GM12873 (cell line): ENCODE data around the gene LAMA5.

ENCODE experiments used
- TF ChIP-seq, protein P1 (sequence below): IDR thresholded peaks from 2 replicates; pipeline ENCODE4 v1.5.1; 2012; ENCODE audit warnings: low read depth, mild to moderate bottlenecking, moderate library complexity, low read length, control low read depth; ENCODE audit not compliant: insufficient read depth; ENCODE audit errors: missing control alignments

Gene LAMA5

DNA sequence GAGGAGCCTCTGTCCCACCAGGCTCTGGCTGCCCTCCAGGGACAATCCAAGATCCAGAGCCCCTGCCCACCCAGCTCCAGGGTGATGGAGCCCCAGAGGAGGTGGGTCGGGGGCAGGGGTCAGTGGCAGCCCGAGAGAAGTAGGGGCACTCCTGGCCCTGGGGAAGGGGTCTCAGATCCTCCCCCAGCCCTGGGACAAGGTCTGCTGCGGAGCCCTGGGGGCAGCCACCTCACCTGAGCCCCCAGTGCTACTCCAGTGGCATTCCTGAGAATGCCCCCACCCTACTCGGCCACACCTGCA, 2.7 kb upstream of the LAMA5 start:
- TF ChIP-seq, protein P1, sequence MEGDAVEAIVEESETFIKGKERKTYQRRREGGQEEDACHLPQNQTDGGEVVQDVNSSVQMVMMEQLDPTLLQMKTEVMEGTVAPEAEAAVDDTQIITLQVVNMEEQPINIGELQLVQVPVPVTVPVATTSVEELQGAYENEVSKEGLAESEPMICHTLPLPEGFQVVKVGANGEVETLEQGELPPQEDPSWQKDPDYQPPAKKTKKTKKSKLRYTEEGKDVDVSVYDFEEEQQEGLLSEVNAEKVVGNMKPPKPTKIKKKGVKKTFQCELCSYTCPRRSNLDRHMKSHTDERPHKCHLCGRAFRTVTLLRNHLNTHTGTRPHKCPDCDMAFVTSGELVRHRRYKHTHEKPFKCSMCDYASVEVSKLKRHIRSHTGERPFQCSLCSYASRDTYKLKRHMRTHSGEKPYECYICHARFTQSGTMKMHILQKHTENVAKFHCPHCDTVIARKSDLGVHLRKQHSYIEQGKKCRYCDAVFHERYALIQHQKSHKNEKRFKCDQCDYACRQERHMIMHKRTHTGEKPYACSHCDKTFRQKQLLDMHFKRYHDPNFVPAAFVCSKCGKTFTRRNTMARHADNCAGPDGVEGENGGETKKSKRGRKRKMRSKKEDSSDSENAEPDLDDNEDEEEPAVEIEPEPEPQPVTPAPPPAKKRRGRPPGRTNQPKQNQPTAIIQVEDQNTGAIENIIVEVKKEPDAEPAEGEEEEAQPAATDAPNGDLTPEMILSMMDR: no peak

DNA sequence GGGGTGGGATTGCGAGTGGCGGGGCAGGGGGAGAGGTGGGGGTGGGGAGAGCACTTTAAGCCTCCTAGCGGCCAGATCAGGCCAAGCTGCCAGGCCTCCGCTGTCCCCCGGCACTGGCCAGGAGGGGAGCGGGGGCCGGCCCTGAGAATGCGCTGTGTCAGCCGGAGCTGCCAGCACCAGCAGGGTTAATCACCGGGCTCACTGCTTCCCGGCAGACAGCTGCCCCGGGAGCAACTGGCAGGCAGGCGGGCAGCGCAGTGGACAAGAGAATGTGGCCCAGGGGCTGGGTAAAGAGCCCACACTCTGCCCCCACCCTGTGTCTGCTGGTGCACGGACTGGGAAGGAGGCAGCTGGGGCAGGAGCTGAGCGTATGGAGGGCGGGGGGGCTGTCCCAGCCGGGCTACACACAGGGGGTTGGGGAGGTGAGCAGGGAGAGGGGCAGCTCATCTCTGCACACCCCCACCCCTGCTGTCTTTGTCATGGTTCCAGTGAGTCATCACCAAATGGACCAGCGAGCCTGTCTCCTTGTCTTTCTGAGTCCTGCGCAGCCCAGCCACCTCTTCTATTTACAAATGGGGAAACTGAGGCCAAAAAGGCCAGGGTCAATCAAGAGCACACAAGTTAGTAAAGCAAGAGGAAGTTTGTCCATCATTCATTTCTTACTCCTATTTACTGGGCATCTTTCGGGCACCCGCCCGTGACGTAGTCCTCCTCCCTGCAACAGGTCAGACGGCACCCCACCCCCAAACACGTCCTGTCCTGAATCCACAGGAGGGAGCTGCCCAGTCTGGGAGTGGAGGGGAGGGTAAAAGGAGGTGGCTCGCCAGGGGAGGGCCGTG, 2.1 kb upstream of the LAMA5 start:
- TF ChIP-seq, protein P1: peak; percentile 36

DNA sequence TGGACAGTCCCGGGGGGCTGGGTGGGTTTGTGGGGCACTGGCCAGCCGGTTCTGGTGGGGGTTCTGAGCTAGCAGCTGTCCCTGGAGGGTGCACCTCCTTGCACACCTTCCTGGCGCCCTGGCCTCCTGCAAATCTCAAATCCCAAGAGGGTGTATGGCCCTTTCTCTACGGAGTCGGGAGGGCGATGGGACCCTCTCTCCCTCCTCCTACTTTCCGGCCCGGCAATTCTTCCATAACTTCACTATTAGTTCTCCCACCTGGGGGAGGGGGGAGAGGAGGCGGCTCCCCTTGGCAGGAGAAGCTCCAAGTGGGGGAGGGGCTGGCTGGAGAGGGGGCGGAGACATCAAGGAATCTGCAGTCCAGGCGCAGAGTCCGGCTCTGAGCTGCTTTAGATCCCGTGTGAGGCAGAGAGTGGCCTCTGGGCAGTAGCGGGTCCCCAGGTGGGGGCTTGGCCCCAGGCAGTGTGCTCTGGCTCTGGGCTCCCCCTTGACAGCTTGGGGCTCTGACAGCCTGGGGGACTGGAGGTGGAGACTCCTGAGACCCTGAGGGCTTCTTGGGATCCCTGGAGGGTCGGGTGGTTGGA, 1.4 kb upstream of the LAMA5 start:
- TF ChIP-seq, protein P1: no peak

- TF ChIP-seq, protein P1: no peak
These were observed 700 bp upstream of the LAMA5 start for GRCh38 chr20:62367633-62368391.

DNA sequence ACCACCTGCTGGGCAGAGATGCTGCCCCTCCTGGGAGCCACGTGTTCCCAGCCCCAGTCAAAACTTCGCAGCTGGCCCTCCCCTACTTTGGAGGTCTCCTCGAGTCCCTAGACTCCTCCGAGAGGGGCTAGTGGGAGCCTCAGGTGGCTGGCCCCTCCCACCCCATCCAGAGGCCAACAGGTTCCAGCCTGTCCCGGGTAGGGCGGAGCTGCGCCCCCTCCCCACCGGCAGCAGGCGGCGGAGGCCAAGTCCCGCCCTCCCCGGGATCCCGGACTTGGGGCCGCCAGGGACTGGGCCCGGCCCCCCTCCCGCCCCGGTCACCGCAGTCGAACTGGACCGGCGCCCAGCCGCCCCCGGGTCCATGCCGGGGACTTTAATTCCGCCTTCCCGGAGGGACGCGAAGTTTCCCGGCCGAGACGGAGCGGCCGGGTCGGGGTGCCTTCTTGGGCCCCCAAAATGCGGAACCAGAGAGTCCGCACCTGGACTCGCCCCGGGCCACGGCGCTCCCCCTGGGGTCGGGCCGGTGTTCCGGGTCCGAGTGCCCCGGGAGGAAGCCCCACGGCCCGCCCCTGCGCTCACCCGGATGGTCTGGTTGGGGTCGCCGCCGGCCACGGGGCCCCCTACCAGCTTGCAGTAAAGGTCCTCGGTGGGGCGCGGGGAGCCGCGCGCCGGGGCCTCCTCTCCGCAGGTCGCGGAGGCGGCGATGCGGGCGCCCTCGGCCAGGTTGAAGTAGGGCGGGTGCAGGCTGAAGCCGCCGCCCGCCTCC, 559 bp downstream of the LAMA5 start:
- TF ChIP-seq, protein P1: no peak

DNA sequence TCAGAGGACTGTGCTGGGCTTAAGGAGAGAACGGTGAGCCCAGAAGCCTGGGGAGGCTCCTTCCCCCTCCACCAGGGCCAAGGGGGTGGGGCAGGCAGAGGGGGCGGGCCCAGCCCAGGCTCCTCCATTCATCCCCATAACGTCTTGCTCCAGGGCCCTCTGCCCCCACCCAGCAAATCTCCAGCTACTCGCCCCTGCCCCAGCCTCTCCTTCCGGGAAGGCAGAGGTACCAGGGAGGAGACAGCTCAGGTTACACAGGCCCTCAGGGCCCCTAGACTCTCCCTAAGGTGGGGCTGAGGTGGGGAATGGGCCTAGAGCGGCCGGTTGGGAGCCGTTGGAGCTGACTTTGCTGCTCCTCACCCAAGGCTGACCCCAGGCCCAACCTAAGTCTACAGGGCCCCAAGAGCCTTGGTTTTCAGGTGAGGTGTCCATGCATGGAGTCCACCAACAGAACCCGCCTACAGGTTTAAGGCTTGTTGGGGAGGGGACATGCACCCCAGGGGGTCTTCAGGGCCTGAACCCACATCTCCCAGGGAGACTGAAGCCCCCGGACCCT, 1.2 kb downstream of the LAMA5 start:
- TF ChIP-seq, protein P1: no peak
